Left colon (tissue), 2 donors: Measurements from ENCODE around the gene OR2F1. TPM values are rescaled to one million over a fixed set of nuclear protein-coding genes. Genes with fewer than 3 reads are reported as not detected.

Source experiments
- ATAC-seq: fragments of 200-7000 bp; cut with Tn5 transposase; one replicate; pipeline ENCODE4 v1.9.1; 2020; ENCODE audit warnings: mild to moderate bottlenecking, moderate library complexity
- DNase-seq, 2 donors: peaks; one replicate each; pipeline ENCODE4 v3.0.0-alpha.2; 2020
- intact Hi-C, 2 donors: fragments of 100-400 bp; cut with DNase I in 1 of 2; cut with micrococcal nuclease in 1 of 2; formaldehyde crosslinking; loops; one replicate each; pipeline versions ENCODE4 v1.11.2 to v1.14.0; 2022; cut with DNase I, micrococcal nuclease
- long read RNA-seq: library from polyadenylated mRNA; unstranded; transcript quantifications from one replicate; pipeline ENCODE4 v2.0.0, GENCODE V29; 2021
- total RNA-seq, 2 donors: library from RNA; stranded (reverse); fragmentation: NEBNext Ultra II Directional; extraction: Animal tissue kit (Norgen Biotek cat#: 25700); gene quantifications; one replicate each; pipeline ENCODE4 v1.2.1, GENCODE V29; 2021
- donor health status: DM: no; HTN: no; CAD: no.
- donor health status: DM: yes; HTN: yes; CAD: no.

The OR2F1 gene, protein sequence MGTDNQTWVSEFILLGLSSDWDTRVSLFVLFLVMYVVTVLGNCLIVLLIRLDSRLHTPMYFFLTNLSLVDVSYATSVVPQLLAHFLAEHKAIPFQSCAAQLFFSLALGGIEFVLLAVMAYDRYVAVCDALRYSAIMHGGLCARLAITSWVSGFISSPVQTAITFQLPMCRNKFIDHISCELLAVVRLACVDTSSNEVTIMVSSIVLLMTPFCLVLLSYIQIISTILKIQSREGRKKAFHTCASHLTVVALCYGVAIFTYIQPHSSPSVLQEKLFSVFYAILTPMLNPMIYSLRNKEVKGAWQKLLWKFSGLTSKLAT
- not detected for total RNA-seq
- long read RNA-seq = 0 reads

DNA sequence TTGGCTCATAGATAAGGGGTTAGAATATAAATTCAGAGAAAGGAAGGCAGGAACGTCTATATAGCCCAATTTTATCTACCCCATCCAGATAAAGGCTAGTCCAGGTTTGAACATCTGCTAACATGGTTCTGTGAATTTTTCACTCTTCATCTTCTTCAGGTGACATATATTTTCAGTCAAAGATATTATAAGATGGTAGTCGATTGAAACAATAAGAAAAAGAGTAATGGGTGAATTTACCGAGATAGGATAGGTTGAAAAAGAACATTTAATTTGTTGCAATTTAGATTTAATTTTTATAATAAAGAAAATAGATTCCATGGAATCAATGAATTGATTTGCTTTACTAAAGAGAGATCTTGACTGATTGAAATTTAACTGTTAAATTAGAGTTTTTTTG lies at the start of gene OR2F1:
TSS of gene OR2F1 (plus strand) at position 301 of the 400 bp plus-strand sequence. CDS start 5,127 bp downstream, outside the sequence.
- intact Hi-C loops = no loop called here
- DNase-seq (no peak), ATAC-seq (no peak)

DNA sequence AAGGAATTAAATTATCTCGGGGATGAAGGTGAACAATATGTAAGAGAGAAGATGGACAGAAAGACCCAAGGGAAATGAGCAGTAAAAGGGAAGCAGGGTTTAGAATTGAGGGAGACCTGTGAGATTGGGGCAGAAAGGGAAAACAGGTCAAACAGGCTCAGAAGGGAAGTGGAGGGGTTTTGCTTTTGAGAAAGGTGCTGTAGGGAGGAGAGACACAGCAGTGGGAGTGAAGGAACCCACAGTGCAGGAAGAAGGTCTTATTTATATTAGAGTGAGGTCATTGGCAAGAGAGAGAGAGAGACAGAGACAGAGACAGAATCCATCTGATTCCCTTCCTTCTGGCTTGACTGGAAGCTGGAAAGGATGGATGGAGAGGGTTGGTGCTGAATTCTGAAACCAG lies 49.1 kb upstream of the OR2F1 start:
- ATAC-seq = no peak
- intact Hi-C loops = no loop called here
- no peak for DNase-seq

DNA sequence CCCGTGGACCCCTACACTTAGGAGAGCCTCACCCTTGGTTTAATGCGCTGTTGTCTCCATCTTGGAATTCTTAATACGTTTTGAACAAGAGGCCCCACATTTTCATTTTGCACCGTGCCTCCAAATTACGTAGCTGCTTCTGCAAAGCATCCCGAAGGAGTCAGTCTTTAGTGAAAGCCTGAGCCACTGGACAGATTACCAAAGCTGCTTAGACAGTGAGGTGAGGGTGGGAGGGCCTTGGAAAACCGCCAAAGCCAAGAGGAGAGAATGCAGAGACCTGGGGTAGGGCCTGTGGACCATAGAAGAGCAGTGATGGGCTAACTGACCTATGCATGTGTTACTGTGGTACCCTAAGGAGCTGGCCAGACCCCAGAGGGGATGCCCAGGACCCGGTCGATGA lies 48.5 kb upstream of the OR2F1 start:
- no peak for DNase-seq
- intact Hi-C loops = no loop called here
- no peak for ATAC-seq

DNA sequence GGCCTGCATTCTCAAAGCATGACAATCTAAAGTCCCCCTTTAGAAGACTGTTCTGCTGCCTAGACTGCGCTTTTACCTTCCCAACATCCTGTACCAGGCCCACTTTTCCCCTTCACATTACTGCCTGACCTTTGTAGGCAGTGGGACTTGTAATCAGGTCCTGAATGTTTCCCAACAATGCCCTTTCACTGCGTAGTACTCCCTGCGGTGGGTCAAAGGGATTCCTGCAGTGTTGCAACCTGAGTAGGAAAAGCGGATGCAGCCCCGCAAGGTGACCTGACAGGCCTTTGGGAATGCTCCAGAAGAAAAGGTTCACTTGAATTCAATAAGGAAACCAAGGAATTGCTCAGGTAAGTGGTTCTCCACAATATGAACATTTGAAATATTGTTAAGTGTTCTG lies 47.7 kb upstream of the OR2F1 start:
- intact Hi-C loops = no loop called here
- no peak for DNase-seq

DNA sequence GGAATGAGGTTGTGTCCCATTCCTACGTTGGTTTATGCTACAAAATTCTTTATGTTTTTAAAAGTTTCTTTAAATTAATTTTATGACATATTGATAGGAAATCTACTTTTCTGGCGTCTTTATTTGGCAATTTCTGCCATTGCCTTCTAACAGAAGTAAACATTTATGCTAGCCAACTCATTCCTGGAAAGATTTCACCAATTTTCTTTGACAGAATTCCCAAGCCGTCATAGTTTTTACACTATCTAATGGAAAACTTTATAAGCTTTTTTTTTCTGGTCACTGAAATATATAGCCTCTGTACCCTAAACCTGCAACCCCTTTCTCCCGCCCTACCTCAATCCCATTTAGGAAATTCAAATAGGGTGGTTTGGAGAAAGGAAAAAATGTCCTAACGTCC lies 46.5 kb upstream of the OR2F1 start:
- ATAC-seq = no peak
- intact Hi-C loops = no loop called here
- DNase-seq = no peak

More for the DNA sequence above, 47.7 kb upstream of the OR2F1 start:
- ATAC-seq = no peak

DNA sequence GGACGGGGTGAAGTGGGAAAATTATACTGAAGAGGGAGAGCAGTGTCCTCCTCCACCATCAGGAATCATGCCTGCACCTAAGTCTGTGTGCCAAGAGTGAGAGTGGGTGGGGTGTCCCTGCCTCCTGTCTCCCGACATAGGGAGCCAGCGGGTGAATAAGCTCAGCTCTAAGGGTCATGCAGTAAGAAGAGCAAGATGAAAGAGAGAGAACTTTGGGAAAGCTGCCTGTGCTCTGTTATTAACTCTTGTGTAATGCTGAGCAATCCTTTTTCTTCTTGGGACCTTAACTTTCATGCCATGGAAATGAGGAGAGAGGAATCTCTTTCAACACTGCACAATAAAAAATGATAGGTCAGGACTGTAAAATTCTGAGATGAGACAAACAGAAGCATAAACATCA lies 44.8 kb upstream of the OR2F1 start:
- ATAC-seq (no peak), DNase-seq (no peak)
- intact Hi-C loops = no loop called here

DNA sequence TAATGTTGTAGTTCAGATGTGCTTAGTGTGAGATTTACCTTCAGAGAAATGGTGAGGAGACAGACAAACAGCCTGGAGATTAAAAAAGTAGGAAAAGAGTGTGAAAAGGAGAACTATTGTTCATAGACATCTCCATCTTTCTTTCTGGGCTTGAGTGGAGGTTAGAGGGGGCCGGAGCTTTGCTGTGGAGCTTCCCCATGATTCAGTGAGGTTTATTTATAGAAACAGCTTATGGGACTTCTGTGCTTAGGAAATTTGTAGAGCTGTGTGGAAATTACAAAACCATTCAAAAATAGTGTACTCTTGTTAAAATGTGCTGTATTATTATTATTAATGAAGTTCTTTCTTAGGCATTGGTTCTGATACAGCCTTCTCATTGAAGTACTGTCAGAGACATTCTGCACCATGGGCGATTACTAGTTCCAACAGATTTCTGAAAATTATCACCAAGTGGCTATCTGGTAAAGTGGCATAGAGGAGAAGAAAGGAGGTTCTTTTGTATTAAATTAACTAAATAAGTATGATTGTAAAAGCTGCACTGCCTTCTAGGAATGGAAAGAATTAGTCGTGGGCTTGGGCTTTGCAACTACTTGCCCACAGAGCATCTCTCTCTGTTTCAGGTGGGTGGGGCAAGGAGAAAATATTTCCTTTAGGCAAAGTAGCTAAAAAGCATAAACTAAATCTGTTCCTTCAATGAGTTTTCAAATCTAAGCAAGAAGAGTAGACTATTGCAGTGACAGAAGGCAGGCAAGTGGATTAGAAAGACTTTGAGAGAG lies 44.0 kb upstream of the OR2F1 start:
- intact Hi-C loops = no loop called here
- no peak for DNase-seq
- no peak for ATAC-seq

DNA sequence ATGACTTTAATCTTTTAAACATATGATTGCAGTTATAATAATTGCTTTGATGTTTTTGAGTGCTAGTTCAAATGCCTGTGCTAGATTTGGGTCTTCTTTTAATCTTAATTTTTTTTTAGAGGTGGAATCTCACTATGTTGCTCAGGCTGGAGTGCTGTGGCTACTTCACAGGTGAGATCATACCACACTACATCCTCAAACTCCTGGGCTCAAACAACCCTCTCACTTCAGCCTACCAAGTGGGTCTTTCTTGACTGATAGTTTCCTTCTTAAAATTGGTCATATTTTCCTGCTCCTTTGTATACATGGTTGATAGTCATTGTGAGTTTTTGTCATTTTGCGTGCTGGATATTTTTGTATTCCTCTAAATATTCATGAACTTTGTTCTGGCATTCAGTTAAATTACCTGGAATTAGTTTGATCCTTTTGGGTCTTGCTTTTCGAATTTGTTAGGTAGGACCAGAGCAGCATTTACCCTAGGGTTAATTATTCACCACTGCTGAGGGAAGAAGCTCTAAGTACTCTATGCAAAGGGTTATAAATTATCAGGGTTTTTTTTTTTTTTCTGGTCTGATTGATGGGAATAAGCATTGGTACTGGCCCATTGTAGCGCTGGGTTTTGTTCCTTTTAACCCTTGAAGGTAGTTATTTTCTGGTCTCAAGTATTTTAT lies 40.6 kb upstream of the OR2F1 start:
- intact Hi-C loops = no loop called here
- DNase-seq = no peak
- no peak for ATAC-seq

DNA sequence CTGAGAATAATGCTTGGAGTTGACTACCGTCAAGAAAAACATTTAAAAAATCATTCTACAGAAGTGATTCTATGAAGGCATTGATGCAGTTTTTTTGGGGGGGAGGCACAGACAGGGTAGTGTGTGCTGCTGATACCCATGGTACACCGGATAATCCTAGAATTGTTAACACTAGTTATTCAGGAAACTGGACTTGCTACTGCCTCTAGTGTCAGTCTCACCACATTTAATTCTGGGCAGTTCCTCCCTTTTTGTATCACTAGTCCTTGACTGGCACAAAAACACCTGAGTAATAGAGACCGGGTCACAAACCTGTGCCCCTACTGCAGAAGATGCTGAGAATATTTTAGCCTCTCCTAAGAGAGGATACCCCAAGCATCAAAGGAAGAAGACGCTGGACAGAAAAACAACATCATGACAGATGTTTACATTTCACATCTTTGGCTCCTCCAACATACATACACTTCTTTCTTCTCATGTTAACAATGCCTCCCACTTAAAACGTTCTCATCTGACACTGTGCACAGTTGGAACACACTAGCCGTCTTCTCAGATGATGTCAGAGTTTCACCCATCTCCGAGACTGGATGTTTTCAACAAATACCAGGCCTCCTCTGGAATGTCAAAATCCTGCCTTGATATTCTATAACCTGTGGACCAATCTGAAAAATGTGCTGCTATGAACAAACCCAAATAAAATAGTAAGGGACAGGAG lies 39.5 kb upstream of the OR2F1 start:
- no peak for DNase-seq
- intact Hi-C loops = no loop called here
- no peak for ATAC-seq

DNA sequence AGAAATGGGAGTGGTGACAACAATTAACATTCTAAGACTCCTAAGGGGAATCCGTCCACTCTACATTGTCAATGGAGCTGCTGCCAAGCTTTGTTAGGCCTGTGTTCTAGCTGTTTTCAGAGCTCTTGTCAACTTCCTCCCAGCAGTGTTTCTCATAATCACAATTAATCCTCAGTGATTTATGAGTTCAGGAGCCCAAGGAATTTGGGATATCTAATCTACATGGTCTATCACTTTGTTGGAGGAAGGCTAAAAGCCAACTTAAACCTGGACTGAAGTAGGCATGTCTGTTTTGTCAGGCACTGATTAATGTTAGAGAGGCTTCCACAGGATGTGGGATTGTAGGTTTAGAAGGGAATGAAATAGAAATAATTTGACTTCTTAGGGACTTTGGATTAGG lies 29.8 kb upstream of the OR2F1 start:
- no peak for ATAC-seq
- DNase-seq = no peak
- intact Hi-C loops = no loop called here

DNA sequence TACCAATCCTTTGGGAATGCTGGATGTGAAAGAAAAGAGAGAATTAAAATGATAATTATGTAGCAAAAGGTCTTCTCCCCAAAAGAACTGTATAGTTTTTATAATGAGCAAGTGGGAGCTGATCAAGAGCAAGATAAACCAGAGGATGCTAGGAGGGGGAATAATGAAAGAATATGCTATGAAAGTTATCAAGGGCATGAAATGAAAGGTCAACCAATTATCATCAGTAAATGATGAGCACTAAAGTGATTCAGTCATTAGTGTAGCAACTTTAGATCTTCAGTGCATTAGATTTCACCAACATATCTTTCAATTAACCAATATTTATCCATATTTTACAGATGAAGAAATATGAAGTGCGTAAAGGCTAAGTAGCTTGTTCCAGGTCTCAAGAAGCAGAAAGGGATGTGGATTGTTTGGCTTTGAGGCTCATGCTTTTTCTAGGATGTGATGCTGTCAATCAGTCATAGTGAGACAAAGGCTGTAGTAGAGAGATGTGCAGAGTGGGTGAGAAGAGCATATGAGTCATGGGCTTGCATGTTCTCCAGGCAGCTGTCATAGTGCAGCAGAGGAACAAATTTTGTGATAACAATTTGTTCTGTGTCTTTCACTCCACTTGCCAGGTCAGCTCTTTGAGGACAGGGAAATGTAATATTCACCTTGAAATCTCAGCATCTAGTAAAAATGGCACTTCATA lies 25.3 kb upstream of the OR2F1 start:
- no peak for DNase-seq

DNA sequence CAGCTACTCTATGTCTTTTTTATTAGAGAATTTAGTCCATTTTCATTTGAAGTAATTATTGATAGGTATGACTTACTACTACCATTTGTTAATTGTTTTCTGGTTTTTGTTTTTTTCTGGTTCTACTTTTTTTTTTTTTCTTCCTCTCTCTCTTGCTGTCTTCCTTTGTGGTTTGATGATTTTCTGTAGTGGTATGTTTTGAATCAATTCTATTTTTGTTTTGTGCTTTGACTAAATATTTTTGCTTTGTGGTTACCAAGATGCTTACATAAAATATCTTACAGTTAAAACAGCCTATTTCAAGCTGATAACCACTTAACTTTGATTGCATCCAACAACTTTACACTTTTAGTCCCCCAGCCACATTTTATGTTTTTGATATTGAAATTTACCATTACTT lies 22.9 kb upstream of the OR2F1 start:
- ATAC-seq = no peak
- DNase-seq = no peak
- intact Hi-C loops = no loop called here

More for the DNA sequence above, 25.3 kb upstream of the OR2F1 start:
- no peak for ATAC-seq
- intact Hi-C loops = no loop called here

DNA sequence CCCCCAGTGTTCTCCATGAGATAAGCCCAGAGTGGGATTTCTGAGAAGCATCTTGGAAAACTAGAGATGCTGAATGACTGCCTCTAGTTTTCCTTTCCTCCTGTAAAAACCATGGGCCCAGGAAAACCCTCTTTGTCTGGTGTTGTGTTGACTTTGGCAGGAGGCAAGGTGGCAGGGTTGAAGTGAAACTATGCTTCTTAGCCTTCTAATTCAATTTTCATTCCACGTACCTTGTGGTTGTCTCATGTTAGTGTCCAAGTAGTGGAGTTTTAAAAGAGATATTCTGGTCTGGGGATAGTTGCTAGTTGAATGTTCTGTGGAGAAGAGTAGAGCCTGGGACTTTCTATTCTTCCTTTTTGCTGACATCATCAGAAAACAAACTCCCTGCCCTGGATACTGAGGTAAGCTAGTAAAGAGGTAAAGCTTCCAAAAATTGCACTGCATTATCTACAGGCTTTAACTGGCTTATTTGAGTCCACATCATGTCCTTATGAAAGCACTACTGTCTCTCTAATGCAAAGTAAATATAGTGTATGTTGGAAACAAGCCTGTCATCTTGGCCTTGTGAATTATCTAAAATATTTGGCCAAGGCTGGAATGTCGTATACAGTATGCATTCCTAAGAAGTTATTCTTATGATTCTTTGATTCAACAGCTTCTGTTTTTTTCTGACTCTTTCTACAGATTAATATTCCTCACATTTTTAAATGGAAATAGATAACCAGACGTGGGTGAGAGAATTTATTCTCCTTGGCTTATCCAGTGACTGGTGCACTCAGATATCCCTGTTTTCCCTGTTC lies 19.9 kb upstream of the OR2F1 start, which contains the start of gene OR2F2:
TSS of gene OR2F2 (plus strand) at position 708 of the 800 bp plus-strand sequence. CDS start at position 708, 0 bp downstream.
- no peak for ATAC-seq
- no peak for DNase-seq
- intact Hi-C loops = no loop called here

DNA sequence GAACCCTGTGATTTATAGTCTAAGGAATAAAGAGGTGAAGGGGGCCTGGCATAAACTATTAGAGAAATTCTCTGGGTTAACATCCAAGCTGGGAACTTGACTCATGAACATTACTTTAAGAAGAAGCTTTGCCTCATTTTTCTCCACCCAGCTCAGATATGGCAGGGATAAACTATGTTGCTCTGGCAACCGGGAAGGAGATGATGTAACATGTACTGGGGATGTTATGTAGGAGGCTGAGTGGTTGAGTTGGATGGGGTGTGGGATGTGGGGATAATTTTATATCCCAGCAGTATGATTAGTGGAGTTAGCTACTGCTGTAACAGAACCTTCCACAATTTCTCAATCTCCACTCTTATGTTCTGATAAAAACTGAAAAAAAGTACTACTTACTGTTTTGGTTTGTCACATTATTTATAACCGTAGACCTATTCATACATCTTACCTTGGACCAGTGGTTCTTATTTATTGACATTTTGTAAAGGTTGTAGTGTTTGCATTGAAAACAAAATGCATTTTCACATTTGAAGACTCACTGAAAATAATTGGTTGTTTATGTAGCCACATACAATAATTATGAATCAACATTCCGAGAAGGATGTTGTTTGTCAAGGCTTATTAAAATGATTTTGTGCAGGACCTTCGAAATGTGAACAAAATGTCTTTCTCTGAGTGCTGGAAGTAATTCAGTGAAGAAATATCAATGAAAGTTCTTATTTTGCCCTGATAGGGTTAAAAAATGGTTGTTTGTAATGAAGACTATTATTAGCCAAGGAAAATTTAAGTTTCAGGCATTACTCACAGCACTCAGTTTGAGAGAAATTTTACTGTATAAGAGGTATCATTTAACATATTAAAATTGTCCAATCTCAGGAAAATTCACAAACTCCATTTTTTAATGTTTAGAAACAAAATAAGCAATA lies 18.3 kb upstream of the OR2F1 start:
- intact Hi-C loops = no loop called here
- no peak for DNase-seq
- no peak for ATAC-seq

DNA sequence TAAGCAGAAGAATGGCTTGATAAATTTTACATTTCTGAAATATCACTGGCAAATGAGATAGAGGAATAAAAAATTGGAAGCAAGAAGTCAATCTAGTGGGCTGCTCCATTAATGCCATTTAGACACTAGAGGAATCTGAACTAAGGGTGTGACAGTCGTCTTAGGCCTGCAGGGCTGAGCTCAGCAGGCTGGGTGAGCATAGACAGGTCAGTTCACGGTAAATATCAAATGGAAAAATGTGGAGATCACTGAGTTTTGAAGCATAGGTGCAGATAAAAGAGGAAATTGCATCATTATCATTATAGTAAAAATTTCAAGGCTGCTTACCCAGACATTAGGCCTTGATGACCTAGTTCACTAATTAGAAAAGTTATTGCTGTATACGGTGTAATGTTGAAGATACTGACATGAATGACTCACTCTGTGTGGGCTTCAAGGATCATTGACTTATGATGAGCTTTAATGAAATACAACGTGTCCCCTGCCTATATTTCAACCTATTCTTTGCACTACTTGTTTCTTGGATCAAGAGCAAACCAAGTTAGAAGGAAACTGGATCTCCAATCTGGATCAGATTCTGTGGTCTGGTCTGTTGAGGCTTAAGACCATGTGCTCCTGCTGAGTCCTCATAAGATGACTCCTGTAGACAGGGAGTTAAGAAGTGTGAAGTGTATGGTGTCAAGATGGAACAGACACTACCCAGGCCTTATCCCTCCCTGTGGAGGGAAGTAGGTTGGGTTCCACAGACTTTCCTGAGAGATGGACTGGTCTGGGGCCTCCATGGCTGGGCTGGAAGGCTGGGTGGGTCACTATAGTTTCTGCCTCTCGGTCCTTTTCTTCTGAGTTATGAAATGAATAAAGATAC lies 16.0 kb upstream of the OR2F1 start:
- ATAC-seq (no peak), DNase-seq (no peak)
- intact Hi-C loops = no loop called here

DNA sequence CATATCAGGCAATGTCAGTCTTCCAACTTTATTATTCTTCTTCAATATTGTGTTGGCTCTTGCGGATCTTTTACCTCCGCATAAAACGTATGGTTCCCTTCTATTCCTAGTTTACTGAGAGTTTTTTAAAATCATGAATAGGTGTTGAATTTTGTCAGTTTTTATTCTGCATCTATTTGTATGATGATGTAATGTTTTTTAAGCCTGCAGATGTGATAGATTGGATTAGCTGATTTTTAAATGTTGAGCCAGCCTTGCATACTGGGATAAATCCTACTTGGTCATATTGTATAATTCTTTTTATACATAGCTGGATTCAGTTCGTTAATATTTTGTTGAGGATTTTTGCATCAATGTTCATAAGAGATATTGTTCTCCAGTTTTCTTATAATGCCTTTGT lies 9.2 kb upstream of the OR2F1 start:
- ATAC-seq (no peak), DNase-seq (no peak)
- intact Hi-C loops = no loop called here
